ENCODE results near the gene MTMR6.

MTMR6 gene

GRCh38 chr13:25231517-25231916, 55.8 kb downstream of the MTMR6 start:
- Histone ChIP-seq H3K27me3 (ENCODE audit: low read length) (no peaks in the 10 kb centered on the region), H3K36me3 (ENCODE audit: low read length) (no peaks in the 10 kb centered on the region), H3K4me2 (ENCODE audit: low read depth, low read length, poor library complexity, severe bottlenecking) (no peak overlapping the region), H3F3A (ENCODE audit: insufficient read depth) (no peaks in the 10 kb centered on the region), H3K4me3 (ENCODE audit: insufficient read depth, low read length, poor library complexity, severe bottlenecking) (no peak overlapping the region), H3K27ac (ENCODE audit: low read depth, low read length) (no peak overlapping the region), H3K79me2 (ENCODE audit: insufficient read depth, low read length) (no peaks in the 10 kb centered on the region), H4K20me1 (ENCODE audit: low read depth, low read length) (no peaks in the 10 kb centered on the region), H3K9me3 (ENCODE audit: insufficient read depth, low read length) (no peaks in the 10 kb centered on the region), H3K9me2 (replicated peaks; ENCODE audit: insufficient read depth, low read length) (no peaks in the 10 kb centered on the region), H3K9ac (ENCODE audit: low read length) (no peak overlapping the region), H2AFZ (ENCODE audit: low read depth, low read length, severe bottlenecking) (no peak overlapping the region)
- no peak for TF ChIP-seq CTCF (IDR thresholded peaks at IDR 0.05; ENCODE audit: insufficient read depth, low read length, poor library complexity, severe bottlenecking)
- no peak for TF ChIP-seq EZH2phosphoT487 (conservative IDR thresholded peaks at IDR 0.05; ENCODE audit: low read length)

GRCh38 chr13:25227690-25228089, 59.6 kb downstream of the MTMR6 start:
- H3K27me3 ChIP-seq (ENCODE audit: low read length), result no peaks in the 10 kb centered on the region
- H3K9me2 ChIP-seq (replicated peaks; ENCODE audit: insufficient read depth, low read length), result no peaks in the 10 kb centered on the region

GRCh38 chr13:25225970-25226369, 61.3 kb downstream of the MTMR6 start:
- Histone ChIP-seq H3K4me3 (ENCODE audit: insufficient read depth, low read length, poor library complexity, severe bottlenecking) (no peak overlapping the region), H3F3A (ENCODE audit: insufficient read depth) (no peaks in the 10 kb centered on the region), H3K9me2 (replicated peaks; ENCODE audit: insufficient read depth, low read length) (no peaks in the 10 kb centered on the region), H3K27me3 (ENCODE audit: low read length) (no peaks in the 10 kb centered on the region), H3K9ac (ENCODE audit: low read length) (no peak overlapping the region), H4K20me1 (ENCODE audit: low read depth, low read length) (no peaks in the 10 kb centered on the region), H3K36me3 (ENCODE audit: low read length) (no peaks in the 10 kb centered on the region), H2AFZ (ENCODE audit: low read depth, low read length, severe bottlenecking) (no peak overlapping the region), H3K79me2 (ENCODE audit: insufficient read depth, low read length) (no peaks in the 10 kb centered on the region), H3K27ac (ENCODE audit: low read depth, low read length) (no peak overlapping the region), H3K9me3 (ENCODE audit: insufficient read depth, low read length) (no peaks in the 10 kb centered on the region), H3K4me2 (ENCODE audit: low read depth, low read length, poor library complexity, severe bottlenecking) (no peak overlapping the region)
- TF ChIP-seq CTCF (IDR thresholded peaks at IDR 0.05; ENCODE audit: insufficient read depth, low read length, poor library complexity, severe bottlenecking) (no peak), EZH2phosphoT487 (conservative IDR thresholded peaks at IDR 0.05; ENCODE audit: low read length) (no peak)

More at GRCh38 chr13:25227690-25228089, 59.6 kb downstream of the MTMR6 start:
- no peaks in the 10 kb centered on the region for H3F3A ChIP-seq (ENCODE audit: insufficient read depth)
- H2AFZ ChIP-seq (ENCODE audit: low read depth, low read length, severe bottlenecking), result no peak overlapping the region
- H3K27ac ChIP-seq (ENCODE audit: low read depth, low read length), result no peak overlapping the region
- no peaks in the 10 kb centered on the region for H3K36me3 ChIP-seq (ENCODE audit: low read length)
- no peaks in the 10 kb centered on the region for H3K9me3 ChIP-seq (ENCODE audit: insufficient read depth, low read length)
- no peak overlapping the region for H3K4me2 ChIP-seq (ENCODE audit: low read depth, low read length, poor library complexity, severe bottlenecking)
- no peaks in the 10 kb centered on the region for H3K79me2 ChIP-seq (ENCODE audit: insufficient read depth, low read length)
- H3K9ac ChIP-seq (ENCODE audit: low read length), result no peak overlapping the region
- no peaks in the 10 kb centered on the region for H4K20me1 ChIP-seq (ENCODE audit: low read depth, low read length)
- TF ChIP-seq EZH2phosphoT487 (conservative IDR thresholded peaks at IDR 0.05; ENCODE audit: low read length), result no peak
- no peak for TF ChIP-seq CTCF (IDR thresholded peaks at IDR 0.05; ENCODE audit: insufficient read depth, low read length, poor library complexity, severe bottlenecking)
- H3K4me3 ChIP-seq (ENCODE audit: insufficient read depth, low read length, poor library complexity, severe bottlenecking), result no peak overlapping the region
